Measurements from ENCODE around the gene APEH.

APEH gene

GRCh38 chr3:49673715-49674496 lies at the start of gene APEH:
Gene APEH (plus strand): TSS chr3:49674351. CDS start chr3:49674402, 51 bp downstream.
- peak within 1 kb of the TSS; percentile 78 for H3K4me3 ChIP-seq (ENCODE audit: low read depth, low read length)
- peak; percentile 91 for DNase-seq (ENCODE audit: low read depth)

- no peak for DNase-seq (ENCODE audit: low read depth)
- H3K4me3 ChIP-seq (ENCODE audit: low read depth, low read length) = no peak overlapping the region
Observed at GRCh38 chr3:49625071-49625470, 49.1 kb upstream of the APEH start.

- DNase-seq (ENCODE audit: low read depth) = no peak
- H3K4me3 ChIP-seq (ENCODE audit: low read depth, low read length) = no peak overlapping the region
Observed at GRCh38 chr3:49626101-49626581, 48.0 kb upstream of the APEH start.

- H3K4me3 ChIP-seq (ENCODE audit: low read depth, low read length) = no peak overlapping the region
- no peak for DNase-seq (ENCODE audit: low read depth)
Observed at GRCh38 chr3:49626796-49627195, 47.4 kb upstream of the APEH start.

- no peak for DNase-seq (ENCODE audit: low read depth)
- H3K4me3 ChIP-seq (ENCODE audit: low read depth, low read length) = no peak overlapping the region
Observed at GRCh38 chr3:49627634-49628033, 46.5 kb upstream of the APEH start.

GRCh38 chr3:49628249-49628648 lies 45.9 kb upstream of the APEH start:
- H3K4me3 ChIP-seq (ENCODE audit: low read depth, low read length) = no peak overlapping the region
- DNase-seq (ENCODE audit: low read depth) = no peak

GRCh38 chr3:49629451-49629850 lies 44.7 kb upstream of the APEH start:
- no peak for DNase-seq (ENCODE audit: low read depth)

GRCh38 chr3:49629866-49630265 lies 44.3 kb upstream of the APEH start:
- no peak overlapping the region for H3K4me3 ChIP-seq (ENCODE audit: low read depth, low read length)
- DNase-seq (ENCODE audit: low read depth) = no peak

More at GRCh38 chr3:49629451-49629850, 44.7 kb upstream of the APEH start:
- H3K4me3 ChIP-seq (ENCODE audit: low read depth, low read length) = no peak overlapping the region

GRCh38 chr3:49630784-49631183 lies 43.4 kb upstream of the APEH start:
- DNase-seq (ENCODE audit: low read depth) = no peak

GRCh38 chr3:49634736-49635135 lies 39.4 kb upstream of the APEH start:
- no peak overlapping the region for H3K4me3 ChIP-seq (ENCODE audit: low read depth, low read length)

More at GRCh38 chr3:49630784-49631183, 43.4 kb upstream of the APEH start:
- no peak overlapping the region for H3K4me3 ChIP-seq (ENCODE audit: low read depth, low read length)

GRCh38 chr3:49636883-49637609 lies 37.1 kb upstream of the APEH start:
- DNase-seq (ENCODE audit: low read depth) = no peak

More at GRCh38 chr3:49634736-49635135, 39.4 kb upstream of the APEH start:
- DNase-seq (ENCODE audit: low read depth) = no peak

GRCh38 chr3:49638445-49638844 lies 35.7 kb upstream of the APEH start:
- no peak overlapping the region for H3K4me3 ChIP-seq (ENCODE audit: low read depth, low read length)
- DNase-seq (ENCODE audit: low read depth) = no peak

More at GRCh38 chr3:49636883-49637609, 37.1 kb upstream of the APEH start:
- no peak overlapping the region for H3K4me3 ChIP-seq (ENCODE audit: low read depth, low read length)

GRCh38 chr3:49639551-49639950 lies 34.6 kb upstream of the APEH start:
- no peak for DNase-seq (ENCODE audit: low read depth)
- H3K4me3 ChIP-seq (ENCODE audit: low read depth, low read length) = no peak overlapping the region

- no peak overlapping the region for H3K4me3 ChIP-seq (ENCODE audit: low read depth, low read length)
- DNase-seq (ENCODE audit: low read depth) = no peak
Observed at GRCh38 chr3:49641292-49641691, 32.9 kb upstream of the APEH start.

- DNase-seq (ENCODE audit: low read depth) = no peak
- H3K4me3 ChIP-seq (ENCODE audit: low read depth, low read length) = no peak overlapping the region
Observed at GRCh38 chr3:49641921-49642707, 32.0 kb upstream of the APEH start.

GRCh38 chr3:49642708-49643145 lies 31.4 kb upstream of the APEH start:
- H3K4me3 ChIP-seq (ENCODE audit: low read depth, low read length) = no peak overlapping the region
- DNase-seq (ENCODE audit: low read depth) = no peak

GRCh38 chr3:49644684-49645083 lies 29.5 kb upstream of the APEH start:
- H3K4me3 ChIP-seq (ENCODE audit: low read depth, low read length) = no peak overlapping the region
- DNase-seq (ENCODE audit: low read depth) = no peak

- DNase-seq (ENCODE audit: low read depth) = no peak
- no peak overlapping the region for H3K4me3 ChIP-seq (ENCODE audit: low read depth, low read length)
Observed at GRCh38 chr3:49646236-49646635, 27.9 kb upstream of the APEH start.

GRCh38 chr3:49647741-49648140 lies 26.4 kb upstream of the APEH start:
- DNase-seq (ENCODE audit: low read depth) = no peak
- no peak overlapping the region for H3K4me3 ChIP-seq (ENCODE audit: low read depth, low read length)
